SK-N-SH treated with all-trans-retinoic acid at 6 μM for 48 hours (cell line): ENCODE data around the gene MTF2.

Source experiments
- ATAC-seq: fragments of 200-7000 bp; cut with Tn5 transposase; 3 replicates; pipeline ENCODE4 v1.9.1; 2020; ENCODE audit warnings: mild to moderate bottlenecking, moderate library complexity
- ARNTL ChIP-seq: fragments of 450-650 bp; formaldehyde crosslinking; IDR thresholded peaks from 2 replicates; pipeline ENCODE4 v1.5.0; 2020; ENCODE audit warnings: low read depth, mild to moderate bottlenecking, moderate library complexity, borderline replicate concordance
- BACH2 ChIP-seq: fragments of 250-450 bp; sonication (Bioruptor Pico); IDR thresholded peaks from 2 replicates; pipeline ENCODE4 v1.9.0; 2021; ENCODE audit warnings: mild to moderate bottlenecking, borderline replicate concordance
- CSDC2 ChIP-seq: fragments of 250-450 bp; sonication (Bioruptor Pico); IDR thresholded peaks from 2 replicates; pipeline ENCODE4 v1.5.0; 2020; ENCODE audit warnings: mild to moderate bottlenecking, moderate library complexity
- ESRRG ChIP-seq: fragments of 250-450 bp; sonication (Bioruptor Pico); IDR thresholded peaks from 2 replicates; pipeline ENCODE4 v1.6.1; 2021; ENCODE audit warnings: mild to moderate bottlenecking
- ISL1 ChIP-seq: fragments of 250-450 bp; sonication (Bioruptor Pico); IDR thresholded peaks from 2 replicates; pipeline ENCODE4 v2.1.2; 2022; ENCODE audit warnings: mild to moderate bottlenecking, moderate library complexity
- OSR1 ChIP-seq: fragments of 250-450 bp; sonication (Bioruptor Pico); IDR thresholded peaks from 2 replicates; pipeline ENCODE4 v1.8.0; 2022; ENCODE audit warnings: moderate library complexity, mild to moderate bottlenecking, inconsistent platforms
- PPARA ChIP-seq: fragments of 250-450 bp; sonication (Bioruptor Pico); IDR thresholded peaks from 2 replicates; pipeline ENCODE4 v1.5.0; 2020; ENCODE audit warnings: mild to moderate bottlenecking, borderline replicate concordance
- RARB ChIP-seq: fragments of 250-450 bp; sonication (Bioruptor Pico); IDR thresholded peaks from 2 replicates; pipeline ENCODE4 v1.8.0; 2021; ENCODE audit warnings: mild to moderate bottlenecking, moderate library complexity
- SNAI2 ChIP-seq: fragments of 250-450 bp; sonication (Bioruptor Pico); IDR thresholded peaks from 2 replicates; pipeline ENCODE4 v1.5.0; 2020; ENCODE audit warnings: mild to moderate bottlenecking, moderate library complexity
- TCF4 ChIP-seq: fragments of 250-450 bp; sonication (Bioruptor Pico); IDR thresholded peaks from 2 replicates; pipeline ENCODE4 v1.8.0; 2021; ENCODE audit warnings: mild to moderate bottlenecking, moderate library complexity, borderline replicate concordance
- TOX ChIP-seq: fragments of 250-450 bp; sonication (Bioruptor Pico); IDR thresholded peaks from 2 replicates; pipeline ENCODE4 v1.8.0; 2021; ENCODE audit warnings: mild to moderate bottlenecking, moderate library complexity, borderline replicate concordance
- ZC3H10 ChIP-seq: fragments of 250-450 bp; sonication (Bioruptor Pico); IDR thresholded peaks from 2 replicates; pipeline ENCODE4 v1.5.1; 2021; ENCODE audit warnings: mild to moderate bottlenecking, moderate library complexity
- ZFP3 ChIP-seq: fragments of 250-450 bp; sonication (Bioruptor Pico); IDR thresholded peaks from 2 replicates; pipeline ENCODE4 v1.5.0; 2020; ENCODE audit warnings: mild to moderate bottlenecking, moderate library complexity
- ZFP30 ChIP-seq: fragments of 450-650 bp; formaldehyde crosslinking; IDR thresholded peaks from 2 replicates; pipeline ENCODE4 v1.5.0; 2022; ENCODE audit warnings: mild to moderate bottlenecking, moderate library complexity
- ZNF565 ChIP-seq: fragments of 450-650 bp; formaldehyde crosslinking; conservative IDR thresholded peaks from 2 replicates; pipeline ENCODE4 v1.5.0; 2020; ENCODE audit warnings: low read depth, mild to moderate bottlenecking, moderate library complexity
- ZNF70 ChIP-seq: fragments of 450-650 bp; formaldehyde crosslinking; IDR thresholded peaks from 2 replicates; pipeline ENCODE4 v1.5.0; 2020; ENCODE audit warnings: mild to moderate bottlenecking, moderate library complexity
- TF ChIP-seq, protein P1 (sequence below): fragments of 250-450 bp; sonication (Bioruptor Pico); IDR thresholded peaks from 2 replicates; pipeline ENCODE4 v1.5.1; 2021; ENCODE audit warnings: mild to moderate bottlenecking, moderate library complexity
- TF ChIP-seq, protein P2 (sequence below): fragments of 250-450 bp; sonication (Bioruptor Pico); IDR thresholded peaks from 2 replicates; pipeline ENCODE4 v1.8.0; 2021; ENCODE audit warnings: low read depth, mild to moderate bottlenecking, moderate library complexity, borderline replicate concordance
- TF ChIP-seq, protein P3 (sequence below): fragments of 250-450 bp; sonication (Bioruptor Pico); IDR thresholded peaks from 2 replicates; pipeline ENCODE4 v1.5.0; 2020; ENCODE audit warnings: mild to moderate bottlenecking, moderate library complexity
- TF ChIP-seq, protein P4 (sequence below): fragments of 250-450 bp; sonication (Bioruptor Pico); IDR thresholded peaks from 2 replicates; pipeline ENCODE4 v1.8.0; 2020; ENCODE audit warnings: mild to moderate bottlenecking, moderate library complexity, borderline replicate concordance
- TF ChIP-seq, protein P5 (sequence below): fragments of 250-450 bp; sonication (Bioruptor Pico); IDR thresholded peaks from 2 replicates; pipeline ENCODE4 v1.5.1; 2020; ENCODE audit warnings: low read depth, mild to moderate bottlenecking, moderate library complexity

Gene MTF2

DNA sequence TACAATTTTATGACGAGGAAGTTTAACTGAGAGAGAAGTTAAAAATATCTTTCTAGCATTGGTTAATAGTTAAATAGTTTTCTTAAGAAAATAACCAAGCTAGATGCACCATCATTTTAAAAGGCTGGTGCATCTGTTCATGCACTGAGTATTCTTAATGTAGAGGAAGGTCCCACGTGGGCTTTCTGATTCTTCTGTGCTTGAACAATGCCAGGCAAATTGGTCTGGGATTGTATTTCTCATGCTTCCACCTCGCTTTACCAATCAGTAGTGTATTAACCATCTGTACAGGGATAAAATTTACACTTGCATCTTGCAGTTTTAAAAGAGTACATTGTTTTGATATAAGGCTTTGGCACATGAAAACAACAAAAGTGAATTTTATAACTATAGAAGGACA is 47.4 kb upstream of the MTF2 start:
- TF ChIP-seq, protein P1, sequence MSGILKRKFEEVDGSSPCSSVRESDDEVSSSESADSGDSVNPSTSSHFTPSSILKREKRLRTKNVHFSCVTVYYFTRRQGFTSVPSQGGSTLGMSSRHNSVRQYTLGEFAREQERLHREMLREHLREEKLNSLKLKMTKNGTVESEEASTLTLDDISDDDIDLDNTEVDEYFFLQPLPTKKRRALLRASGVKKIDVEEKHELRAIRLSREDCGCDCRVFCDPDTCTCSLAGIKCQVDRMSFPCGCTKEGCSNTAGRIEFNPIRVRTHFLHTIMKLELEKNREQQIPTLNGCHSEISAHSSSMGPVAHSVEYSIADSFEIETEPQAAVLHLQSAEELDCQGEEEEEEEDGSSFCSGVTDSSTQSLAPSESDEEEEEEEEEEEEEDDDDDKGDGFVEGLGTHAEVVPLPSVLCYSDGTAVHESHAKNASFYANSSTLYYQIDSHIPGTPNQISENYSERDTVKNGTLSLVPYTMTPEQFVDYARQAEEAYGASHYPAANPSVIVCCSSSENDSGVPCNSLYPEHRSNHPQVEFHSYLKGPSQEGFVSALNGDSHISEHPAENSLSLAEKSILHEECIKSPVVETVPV (CRISPR knock-in tag), result no peak
- TF ChIP-seq SNAI2 (CRISPR knock-in tag) (no peak), ISL1 (CRISPR knock-in tag) (no peak), ZFP3 (CRISPR knock-in tag) (no peak), PPARA (CRISPR knock-in tag) (no peak), ARNTL (CRISPR knock-in tag) (no peak), BACH2 (no peak), RARB (CRISPR knock-in tag) (no peak), ZNF565 (CRISPR knock-in tag) (no peak), OSR1 (CRISPR knock-in tag) (no peak), ZFP30 (no peak), CSDC2 (CRISPR knock-in tag) (no peak), ZNF70 (no peak), ZC3H10 (no peak), TCF4 (CRISPR knock-in tag) (no peak), ESRRG (CRISPR knock-in tag) (no peak)
- TF ChIP-seq, protein P2, sequence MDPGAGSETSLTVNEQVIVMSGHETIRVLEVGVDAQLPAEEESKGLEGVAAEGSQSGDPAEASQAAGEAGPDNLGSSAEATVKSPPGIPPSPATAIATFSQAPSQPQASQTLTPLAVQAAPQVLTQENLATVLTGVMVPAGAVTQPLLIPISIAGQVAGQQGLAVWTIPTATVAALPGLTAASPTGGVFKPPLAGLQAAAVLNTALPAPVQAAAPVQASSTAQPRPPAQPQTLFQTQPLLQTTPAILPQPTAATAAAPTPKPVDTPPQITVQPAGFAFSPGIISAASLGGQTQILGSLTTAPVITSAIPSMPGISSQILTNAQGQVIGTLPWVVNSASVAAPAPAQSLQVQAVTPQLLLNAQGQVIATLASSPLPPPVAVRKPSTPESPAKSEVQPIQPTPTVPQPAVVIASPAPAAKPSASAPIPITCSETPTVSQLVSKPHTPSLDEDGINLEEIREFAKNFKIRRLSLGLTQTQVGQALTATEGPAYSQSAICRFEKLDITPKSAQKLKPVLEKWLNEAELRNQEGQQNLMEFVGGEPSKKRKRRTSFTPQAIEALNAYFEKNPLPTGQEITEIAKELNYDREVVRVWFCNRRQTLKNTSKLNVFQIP, result no peak
- TF ChIP-seq, protein P3, sequence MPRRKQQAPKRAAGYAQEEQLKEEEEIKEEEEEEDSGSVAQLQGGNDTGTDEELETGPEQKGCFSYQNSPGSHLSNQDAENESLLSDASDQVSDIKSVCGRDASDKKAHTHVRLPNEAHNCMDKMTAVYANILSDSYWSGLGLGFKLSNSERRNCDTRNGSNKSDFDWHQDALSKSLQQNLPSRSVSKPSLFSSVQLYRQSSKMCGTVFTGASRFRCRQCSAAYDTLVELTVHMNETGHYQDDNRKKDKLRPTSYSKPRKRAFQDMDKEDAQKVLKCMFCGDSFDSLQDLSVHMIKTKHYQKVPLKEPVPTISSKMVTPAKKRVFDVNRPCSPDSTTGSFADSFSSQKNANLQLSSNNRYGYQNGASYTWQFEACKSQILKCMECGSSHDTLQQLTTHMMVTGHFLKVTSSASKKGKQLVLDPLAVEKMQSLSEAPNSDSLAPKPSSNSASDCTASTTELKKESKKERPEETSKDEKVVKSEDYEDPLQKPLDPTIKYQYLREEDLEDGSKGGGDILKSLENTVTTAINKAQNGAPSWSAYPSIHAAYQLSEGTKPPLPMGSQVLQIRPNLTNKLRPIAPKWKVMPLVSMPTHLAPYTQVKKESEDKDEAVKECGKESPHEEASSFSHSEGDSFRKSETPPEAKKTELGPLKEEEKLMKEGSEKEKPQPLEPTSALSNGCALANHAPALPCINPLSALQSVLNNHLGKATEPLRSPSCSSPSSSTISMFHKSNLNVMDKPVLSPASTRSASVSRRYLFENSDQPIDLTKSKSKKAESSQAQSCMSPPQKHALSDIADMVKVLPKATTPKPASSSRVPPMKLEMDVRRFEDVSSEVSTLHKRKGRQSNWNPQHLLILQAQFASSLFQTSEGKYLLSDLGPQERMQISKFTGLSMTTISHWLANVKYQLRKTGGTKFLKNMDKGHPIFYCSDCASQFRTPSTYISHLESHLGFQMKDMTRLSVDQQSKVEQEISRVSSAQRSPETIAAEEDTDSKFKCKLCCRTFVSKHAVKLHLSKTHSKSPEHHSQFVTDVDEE, result no peak
- TF ChIP-seq, protein P4, sequence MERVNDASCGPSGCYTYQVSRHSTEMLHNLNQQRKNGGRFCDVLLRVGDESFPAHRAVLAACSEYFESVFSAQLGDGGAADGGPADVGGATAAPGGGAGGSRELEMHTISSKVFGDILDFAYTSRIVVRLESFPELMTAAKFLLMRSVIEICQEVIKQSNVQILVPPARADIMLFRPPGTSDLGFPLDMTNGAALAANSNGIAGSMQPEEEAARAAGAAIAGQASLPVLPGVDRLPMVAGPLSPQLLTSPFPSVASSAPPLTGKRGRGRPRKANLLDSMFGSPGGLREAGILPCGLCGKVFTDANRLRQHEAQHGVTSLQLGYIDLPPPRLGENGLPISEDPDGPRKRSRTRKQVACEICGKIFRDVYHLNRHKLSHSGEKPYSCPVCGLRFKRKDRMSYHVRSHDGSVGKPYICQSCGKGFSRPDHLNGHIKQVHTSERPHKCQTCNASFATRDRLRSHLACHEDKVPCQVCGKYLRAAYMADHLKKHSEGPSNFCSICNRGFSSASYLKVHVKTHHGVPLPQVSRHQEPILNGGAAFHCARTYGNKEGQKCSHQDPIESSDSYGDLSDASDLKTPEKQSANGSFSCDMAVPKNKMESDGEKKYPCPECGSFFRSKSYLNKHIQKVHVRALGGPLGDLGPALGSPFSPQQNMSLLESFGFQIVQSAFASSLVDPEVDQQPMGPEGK, result no peak
- TF ChIP-seq, protein P5, sequence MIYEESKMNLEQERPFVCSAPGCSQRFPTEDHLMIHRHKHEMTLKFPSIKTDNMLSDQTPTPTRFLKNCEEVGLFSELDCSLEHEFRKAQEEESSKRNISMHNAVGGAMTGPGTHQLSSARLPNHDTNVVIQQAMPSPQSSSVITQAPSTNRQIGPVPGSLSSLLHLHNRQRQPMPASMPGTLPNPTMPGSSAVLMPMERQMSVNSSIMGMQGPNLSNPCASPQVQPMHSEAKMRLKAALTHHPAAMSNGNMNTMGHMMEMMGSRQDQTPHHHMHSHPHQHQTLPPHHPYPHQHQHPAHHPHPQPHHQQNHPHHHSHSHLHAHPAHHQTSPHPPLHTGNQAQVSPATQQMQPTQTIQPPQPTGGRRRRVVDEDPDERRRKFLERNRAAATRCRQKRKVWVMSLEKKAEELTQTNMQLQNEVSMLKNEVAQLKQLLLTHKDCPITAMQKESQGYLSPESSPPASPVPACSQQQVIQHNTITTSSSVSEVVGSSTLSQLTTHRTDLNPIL, result no peak
- TF ChIP-seq, all 23 proteins: peak for 0
- ATAC-seq, result no peak

DNA sequence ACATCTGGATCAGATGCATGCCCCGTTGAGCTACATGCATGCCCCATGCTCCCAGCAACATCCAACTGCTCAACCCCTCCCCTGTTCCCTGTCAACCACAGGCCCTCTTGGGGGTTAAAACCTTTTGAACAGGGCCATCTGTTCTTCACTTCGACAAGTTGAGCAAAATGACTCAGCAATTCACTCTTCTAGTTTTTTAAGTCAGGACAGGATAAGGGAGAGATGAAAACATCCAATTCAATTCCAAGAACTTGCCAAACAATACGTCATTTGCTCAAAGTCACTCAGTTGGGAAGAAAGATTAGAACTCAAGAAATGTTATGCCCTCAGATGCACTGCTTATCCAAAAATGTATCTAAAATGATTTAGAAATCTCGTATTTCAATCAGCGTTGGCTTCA is 46.1 kb upstream of the MTF2 start:
- no peak for ATAC-seq
- TF ChIP-seq ESRRG (CRISPR knock-in tag) (no peak), TOX (CRISPR knock-in tag) (no peak), OSR1 (CRISPR knock-in tag) (no peak), BACH2 (no peak), CSDC2 (CRISPR knock-in tag) (no peak), ZNF70 (no peak), PPARA (CRISPR knock-in tag) (no peak), TCF4 (CRISPR knock-in tag) (no peak), SNAI2 (CRISPR knock-in tag) (no peak)
- TF ChIP-seq, protein P2, result no peak
- TF ChIP-seq, protein P5, result no peak
- TF ChIP-seq, protein P1 (CRISPR knock-in tag), result no peak
